ENCODE data around the gene CNTNAP5.

The CNTNAP5 gene

GRCh38 chr2:124039032-124039431, 13.9 kb downstream of the CNTNAP5 start:
- no peak for DNase-seq
- H3K9me3 Mint-ChIP-seq = peaks cover 0 to 19% of the 10 kb centered on the region in 2 donors
- no peak overlapping the region for H3K4me3 Mint-ChIP-seq
- ATAC-seq (replicated peaks) = no peak
- no peaks in the 10 kb centered on the region for H3K36me3 Mint-ChIP-seq (ENCODE audit: insufficient read depth)
- no peaks in the 10 kb centered on the region for H3K27me3 Mint-ChIP-seq
- no peaks in the 10 kb centered on the region for H3K4me1 Mint-ChIP-seq (ENCODE audit: low read depth in 2 of 2)
- H3K27ac Mint-ChIP-seq = no peak overlapping the region

- Mint-ChIP-seq H3K27ac (no peak overlapping the region), H3K36me3 (ENCODE audit: insufficient read depth) (no peaks in the 10 kb centered on the region), H3K4me1 (ENCODE audit: low read depth in 2 of 2) (no peaks in the 10 kb centered on the region), H3K4me3 (no peak overlapping the region), H3K27me3 (no peaks in the 10 kb centered on the region), H3K9me3 (peaks cover 0 to 20% of the 10 kb centered on the region in 2 donors)
- ATAC-seq (replicated peaks) (no peak), DNase-seq (no peak)
These were observed 14.7 kb downstream of the CNTNAP5 start for GRCh38 chr2:124039762-124040291.

- DNase-seq (no peak), ATAC-seq (replicated peaks) (no peak)
- Mint-ChIP-seq H3K4me3 (no peak overlapping the region), H3K4me1 (ENCODE audit: low read depth in 2 of 2) (no peaks in the 10 kb centered on the region), H3K27ac (no peak overlapping the region), H3K36me3 (ENCODE audit: insufficient read depth) (no peaks in the 10 kb centered on the region), H3K27me3 (no peaks in the 10 kb centered on the region), H3K9me3 (peaks cover 3 to 28% of the 10 kb centered on the region in 2 donors)
These were observed 20.8 kb downstream of the CNTNAP5 start for GRCh38 chr2:124045894-124046293.

GRCh38 chr2:124046332-124046731, 21.2 kb downstream of the CNTNAP5 start:
- Mint-ChIP-seq H3K4me1 (ENCODE audit: low read depth in 2 of 2) (no peaks in the 10 kb centered on the region), H3K27ac (no peak overlapping the region), H3K4me3 (no peak overlapping the region), H3K27me3 (no peaks in the 10 kb centered on the region), H3K36me3 (ENCODE audit: insufficient read depth) (no peaks in the 10 kb centered on the region), H3K9me3 (peaks cover 3 to 28% of the 10 kb centered on the region in 2 donors)
- DNase-seq (no peak), ATAC-seq (replicated peaks) (no peak)

- H3K4me3 Mint-ChIP-seq = no peak overlapping the region
- no peaks in the 10 kb centered on the region for H3K27me3 Mint-ChIP-seq
- ATAC-seq (replicated peaks) (no peak), DNase-seq (no peak)
- no peaks in the 10 kb centered on the region for H3K36me3 Mint-ChIP-seq (ENCODE audit: insufficient read depth)
- H3K9me3 Mint-ChIP-seq = peaks cover 12 to 26% of the 10 kb centered on the region in 2 donors
- no peak overlapping the region for H3K27ac Mint-ChIP-seq
- no peaks in the 10 kb centered on the region for H3K4me1 Mint-ChIP-seq (ENCODE audit: low read depth in 2 of 2)
These were observed 23.0 kb downstream of the CNTNAP5 start for GRCh38 chr2:124048102-124048501.

- Mint-ChIP-seq H3K27ac (no peak overlapping the region), H3K4me3 (no peak overlapping the region), H3K27me3 (no peaks in the 10 kb centered on the region), H3K36me3 (ENCODE audit: insufficient read depth) (no peaks in the 10 kb centered on the region), H3K9me3 (peaks cover 14 to 21% of the 10 kb centered on the region in 2 donors), H3K4me1 (ENCODE audit: low read depth in 2 of 2) (no peaks in the 10 kb centered on the region)
- DNase-seq (no peak), ATAC-seq (replicated peaks) (no peak)
These were observed 23.6 kb downstream of the CNTNAP5 start for GRCh38 chr2:124048664-124049063.

GRCh38 chr2:124049136-124049535, 24.0 kb downstream of the CNTNAP5 start:
- Mint-ChIP-seq H3K9me3 (peaks cover 15 to 16% of the 10 kb centered on the region in 2 donors), H3K27me3 (no peaks in the 10 kb centered on the region), H3K4me3 (no peak overlapping the region), H3K36me3 (ENCODE audit: insufficient read depth) (no peaks in the 10 kb centered on the region), H3K27ac (no peak overlapping the region), H3K4me1 (ENCODE audit: low read depth in 2 of 2) (no peaks in the 10 kb centered on the region)
- ATAC-seq (replicated peaks) = no peak
- no peak for DNase-seq

- H3K9me3 Mint-ChIP-seq = peaks cover 17 to 24% of the 10 kb centered on the region in 2 donors
- H3K27ac Mint-ChIP-seq = no peak overlapping the region
These were observed 25.9 kb downstream of the CNTNAP5 start for GRCh38 chr2:124050833-124051497.

GRCh38 chr2:124053796-124054195, 28.7 kb downstream of the CNTNAP5 start:
- no peaks in the 10 kb centered on the region for H3K27me3 Mint-ChIP-seq
- H3K4me1 Mint-ChIP-seq (ENCODE audit: low read depth in 2 of 2) = no peaks in the 10 kb centered on the region
- H3K9me3 Mint-ChIP-seq = peaks cover 12 to 17% of the 10 kb centered on the region in 2 donors

More at GRCh38 chr2:124050833-124051497, 25.9 kb downstream of the CNTNAP5 start:
- H3K27me3 Mint-ChIP-seq = no peaks in the 10 kb centered on the region
- DNase-seq (no peak), ATAC-seq (replicated peaks) (no peak)
- H3K4me1 Mint-ChIP-seq (ENCODE audit: low read depth in 2 of 2) = no peaks in the 10 kb centered on the region
- no peak overlapping the region for H3K4me3 Mint-ChIP-seq
- H3K36me3 Mint-ChIP-seq (ENCODE audit: insufficient read depth) = no peaks in the 10 kb centered on the region

GRCh38 chr2:124063596-124063995, 38.5 kb downstream of the CNTNAP5 start:
- DNase-seq (no peak), ATAC-seq (replicated peaks) (no peak)
- peaks cover 0 to 12% of the 10 kb centered on the region in 2 donors for H3K9me3 Mint-ChIP-seq
- H3K4me3 Mint-ChIP-seq = no peak overlapping the region
- H3K36me3 Mint-ChIP-seq (ENCODE audit: insufficient read depth) = no peaks in the 10 kb centered on the region
- H3K27ac Mint-ChIP-seq = no peak overlapping the region
- no peaks in the 10 kb centered on the region for H3K4me1 Mint-ChIP-seq (ENCODE audit: low read depth in 2 of 2)
- H3K27me3 Mint-ChIP-seq = no peaks in the 10 kb centered on the region

More at GRCh38 chr2:124053796-124054195, 28.7 kb downstream of the CNTNAP5 start:
- ATAC-seq (replicated peaks) = no peak
- no peak overlapping the region for H3K4me3 Mint-ChIP-seq
- no peak overlapping the region for H3K27ac Mint-ChIP-seq
- DNase-seq = no peak
- H3K36me3 Mint-ChIP-seq (ENCODE audit: insufficient read depth) = no peaks in the 10 kb centered on the region

- Mint-ChIP-seq H3K9me3 (peaks cover 13 to 17% of the 10 kb centered on the region in 2 donors), H3K4me1 (ENCODE audit: low read depth in 2 of 2) (no peaks in the 10 kb centered on the region), H3K27me3 (no peaks in the 10 kb centered on the region), H3K27ac (no peak overlapping the region), H3K4me3 (no peak overlapping the region), H3K36me3 (ENCODE audit: insufficient read depth) (no peaks in the 10 kb centered on the region)
- ATAC-seq (replicated peaks) (no peak), DNase-seq (no peak)
These were observed 40.5 kb downstream of the CNTNAP5 start for GRCh38 chr2:124065636-124066035.

- DNase-seq (no peak), ATAC-seq (replicated peaks) (no peak)
- no peaks in the 10 kb centered on the region for H3K4me1 Mint-ChIP-seq (ENCODE audit: low read depth in 2 of 2)
- no peak overlapping the region for H3K27ac Mint-ChIP-seq
- H3K27me3 Mint-ChIP-seq = no peaks in the 10 kb centered on the region
- peaks cover 11 to 22% of the 10 kb centered on the region in 2 donors for H3K9me3 Mint-ChIP-seq
- H3K4me3 Mint-ChIP-seq = no peak overlapping the region
- H3K36me3 Mint-ChIP-seq (ENCODE audit: insufficient read depth) = no peaks in the 10 kb centered on the region
These were observed 41.7 kb downstream of the CNTNAP5 start for GRCh38 chr2:124066776-124067175.

GRCh38 chr2:124079045-124079444, 54.0 kb downstream of the CNTNAP5 start:
- Mint-ChIP-seq H3K9me3 (peaks cover 0 to 5% of the 10 kb centered on the region in 2 donors), H3K36me3 (ENCODE audit: insufficient read depth) (no peaks in the 10 kb centered on the region), H3K4me3 (no peak overlapping the region), H3K27me3 (no peaks in the 10 kb centered on the region), H3K27ac (no peak overlapping the region), H3K4me1 (ENCODE audit: low read depth in 2 of 2) (no peaks in the 10 kb centered on the region)
- ATAC-seq (replicated peaks) (no peak), DNase-seq (no peak)
